ENCODE results near the gene EGLN3.

Gene EGLN3

GRCh38 chr14:33924566-33925100, 26.2 kb downstream of the EGLN3 start:
- TF ChIP-seq IKZF3 (tag by site-specific recombination; IDR thresholded peaks at IDR 0.05), result no peak

GRCh38 chr14:33922125-33922524, 28.7 kb downstream of the EGLN3 start:
- Histone ChIP-seq H3K4me1 (ENCODE audit: control insufficient read depth, insufficient read depth, low read length) (no peaks in the 10 kb centered on the region), H3K36me3 (ENCODE audit: control insufficient read depth in 2 of 2, insufficient read depth in 1 of 2, low read length in 2 of 2) (peaks cover 3 to 33% of the 10 kb centered on the region in 2 experiments; a peak in 2 of 3 replicates), H3K4me3 (ENCODE audit: low read depth, low read length) (no peak overlapping the region), H3K27ac (ENCODE audit: extremely low read depth, low read depth, low read length) (no peak overlapping the region), H3K9me3 (ENCODE audit: control insufficient read depth, insufficient read depth, low read depth, low read length) (no peaks in the 10 kb centered on the region)
- TF ChIP-seq ZNF707 (tag by site-specific recombination; IDR thresholded peaks at IDR 0.05) (no peak), RBAK (tag by site-specific recombination; IDR thresholded peaks at IDR 0.05) (no peak), ZNF280C (tag by site-specific recombination; IDR thresholded peaks at IDR 0.05) (no peak), ZNF510 (tag by site-specific recombination; IDR thresholded peaks at IDR 0.05; ENCODE audit: insufficient replicate concordance) (no peak), ZNF362 (tag by site-specific recombination; IDR thresholded peaks at IDR 0.05) (no peak), SALL2 (tag by site-specific recombination; IDR thresholded peaks at IDR 0.05; ENCODE audit: borderline replicate concordance) (no peak), KLF17 (tag by site-specific recombination; IDR thresholded peaks at IDR 0.05) (no peak), ZNF350 (tag by site-specific recombination; IDR thresholded peaks at IDR 0.05) (no peak), ZNF292 (tag by site-specific recombination; IDR thresholded peaks at IDR 0.05; ENCODE audit: borderline replicate concordance, low read depth) (no peak), ZNF223 (tag by site-specific recombination; IDR thresholded peaks at IDR 0.05) (no peak), ZNF571 (tag by site-specific recombination; IDR thresholded peaks at IDR 0.05) (no peak), PRDM6 (tag by site-specific recombination; IDR thresholded peaks at IDR 0.05) (no peak), ZNF785 (tag by site-specific recombination; IDR thresholded peaks at IDR 0.05) (no peak), ZNF580 (tag by site-specific recombination; IDR thresholded peaks at IDR 0.05) (no peak), ZNF600 (tag by site-specific recombination; IDR thresholded peaks at IDR 0.05) (no peak), ZNF423 (tag by site-specific recombination; IDR thresholded peaks at IDR 0.05) (no peak), KLF8 (tag by site-specific recombination; IDR thresholded peaks at IDR 0.05) (no peak)
- ChIA-PET CTCF (interaction anchor here (1.7 kb wide), 1 partner anchor 176 kb away, joined by 7 read pairs; no protein-coding TSS in a partner anchor), POLR2A (interaction anchor here (0.6 kb wide), 1 partner anchor 14 kb away, joined by 3 read pairs; no protein-coding TSS in a partner anchor)

More at GRCh38 chr14:33924566-33925100, 26.2 kb downstream of the EGLN3 start:
- H3K36me3 ChIP-seq (ENCODE audit: control insufficient read depth in 2 of 2, insufficient read depth in 1 of 2, low read length in 2 of 2), result peaks cover 3 to 53% of the 10 kb centered on the region in 2 experiments; a peak in 2 of 3 replicates
- ChIA-PET CTCF (interaction anchor here (0.5 to 0.9 kb wide), 2 partner anchors 51 to 84 kb away, joined by 3 to 4 read pairs; no protein-coding TSS in a partner anchor), POLR2A (interaction anchor here (0.6 kb wide), 1 partner anchor 65 kb away, joined by 3 read pairs; no protein-coding TSS in a partner anchor)
- H3K4me1 ChIP-seq (ENCODE audit: control insufficient read depth, insufficient read depth, low read length), result no peaks in the 10 kb centered on the region
- H3K27ac ChIP-seq (ENCODE audit: extremely low read depth, low read depth, low read length), result no peak overlapping the region
- no peaks in the 10 kb centered on the region for H3K9me3 ChIP-seq (ENCODE audit: control insufficient read depth, insufficient read depth, low read depth, low read length)
- H3K4me3 ChIP-seq (ENCODE audit: low read depth, low read length), result no peak overlapping the region

All from HEK293 (cell line).